ENCODE measurements around the gene MRPL40. TPM values are rescaled to one million over a fixed set of nuclear protein-coding genes. Genes with fewer than 3 reads are reported as not detected.

MRPL40 gene
- polyA plus RNA-seq, 4 donors: 25.2 to 33.5 (median 28.9) TPM

DNA sequence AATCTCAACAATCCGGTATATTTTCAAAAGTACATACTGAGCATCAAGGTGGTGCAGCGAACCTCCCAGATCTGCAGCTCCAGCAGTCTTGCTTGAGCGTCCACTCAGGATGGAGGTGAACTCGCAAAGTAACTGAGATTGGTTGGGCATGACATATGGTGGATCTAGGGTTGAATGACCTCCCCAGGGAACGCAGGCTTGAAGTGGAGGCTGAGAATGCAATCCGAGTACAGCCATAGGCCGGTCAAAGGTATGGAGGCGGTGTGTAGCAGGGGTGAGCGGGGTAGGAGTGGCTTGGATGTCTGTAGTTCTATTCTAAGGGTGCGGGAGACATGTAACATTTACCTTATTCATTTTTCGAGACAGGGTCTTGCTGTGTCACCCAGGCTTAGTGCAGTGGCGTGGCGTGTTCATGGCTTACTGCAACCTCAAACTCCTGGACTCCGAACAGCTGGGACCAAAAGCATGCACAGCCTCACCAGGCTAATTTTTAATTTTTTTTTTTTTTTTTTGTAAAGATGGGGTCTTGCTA, 15.8 kb downstream of the MRPL40 start:
- Histone ChIP-seq H3K36me3 (ENCODE audit: control insufficient read depth in 3 of 3, insufficient read depth in 2 of 3, low read depth in 1 of 3, low read length in 3 of 3) (peaks cover 5 to 31% (median 9%) of the 10 kb centered on the region in 3 donors), H3K4me1 (ENCODE audit: control insufficient read depth in 3 of 3, insufficient read depth in 2 of 3, low read depth in 1 of 3, low read length in 2 of 3) (peaks cover 3 to 22% (median 6%) of the 10 kb centered on the region in 3 donors), H3K4me3 (ENCODE audit: low read depth in 1 of 3, low read length in 3 of 3) (peak overlapping the region; percentile 64 to 91 (median 71)), H3K27me3 (ENCODE audit: control insufficient read depth in 3 of 3, insufficient read depth in 3 of 3, low read length in 3 of 3) (no peaks in the 10 kb centered on the region), H3K27ac (ENCODE audit: low read depth in 1 of 3, low read length in 2 of 3) (peak overlapping the region; percentile 75 to 98 (median 84)), H3K9me3 (ENCODE audit: control insufficient read depth in 2 of 2, insufficient read depth in 1 of 2, low read depth in 1 of 2, low read length in 1 of 2) (no peaks in the 10 kb centered on the region)
- 7 to 13% (median 9%) methylated on average over 14 of the region's 14 CpGs for WGBS, 3 donors
- DNase-seq (peak; percentile 87 to 89), FAIRE-seq (no peak)

DNA sequence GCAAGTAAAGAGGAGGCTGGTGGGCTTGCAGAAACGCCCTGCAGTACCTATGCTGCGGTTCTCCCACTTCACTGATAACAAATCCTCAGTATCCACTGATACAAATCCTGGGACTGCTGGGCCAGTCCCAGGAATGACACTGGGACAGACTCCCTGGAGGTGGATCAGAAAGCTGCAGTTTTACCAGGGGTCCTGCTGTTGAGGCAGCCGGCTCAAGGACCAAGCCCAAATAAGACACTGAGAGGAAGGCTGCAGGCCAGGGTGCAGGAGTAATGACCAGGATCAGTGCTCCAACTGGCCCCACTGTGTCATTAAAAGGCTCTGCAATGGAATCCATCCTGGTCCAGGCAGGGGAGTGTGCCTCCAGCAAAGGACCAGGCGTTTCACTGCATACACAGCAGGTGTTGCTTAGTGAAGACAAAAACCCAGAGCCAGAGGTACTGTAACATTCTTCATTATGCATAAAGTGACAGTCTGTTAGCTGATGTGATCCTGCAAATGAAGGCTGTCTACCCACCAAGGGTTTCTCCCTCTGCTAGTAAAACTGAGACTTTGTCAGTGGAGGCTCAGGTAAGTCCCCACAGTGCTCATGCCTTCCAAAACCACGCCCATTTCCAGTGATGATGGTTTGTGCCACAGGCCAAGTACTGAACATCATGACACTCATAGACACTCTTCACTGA, 16.5 kb downstream of the MRPL40 start:
- Histone ChIP-seq H3K4me1 (ENCODE audit: control insufficient read depth in 3 of 3, insufficient read depth in 2 of 3, low read depth in 1 of 3, low read length in 2 of 3) (peaks cover 3 to 22% (median 6%) of the 10 kb centered on the region in 3 donors), H3K36me3 (ENCODE audit: control insufficient read depth in 3 of 3, insufficient read depth in 2 of 3, low read depth in 1 of 3, low read length in 3 of 3) (peaks cover 9 to 32% (median 12%) of the 10 kb centered on the region in 3 donors), H3K9me3 (ENCODE audit: control insufficient read depth in 2 of 2, insufficient read depth in 1 of 2, low read depth in 1 of 2, low read length in 1 of 2) (no peaks in the 10 kb centered on the region), H3K27me3 (ENCODE audit: control insufficient read depth in 3 of 3, insufficient read depth in 3 of 3, low read length in 3 of 3) (no peaks in the 10 kb centered on the region), H3K27ac (ENCODE audit: low read depth in 1 of 3, low read length in 2 of 3) (peak overlapping the region in 2 of 3 donors; percentile 84 to 98), H3K4me3 (ENCODE audit: low read depth in 1 of 3, low read length in 3 of 3) (peak overlapping the region in 1 of 3 donors; percentile 64)
- 65 to 78% (median 76%) methylated on average over 5 of the region's 5 CpGs for WGBS, 3 donors
- no peak for FAIRE-seq
- DNase-seq: no peak

DNA sequence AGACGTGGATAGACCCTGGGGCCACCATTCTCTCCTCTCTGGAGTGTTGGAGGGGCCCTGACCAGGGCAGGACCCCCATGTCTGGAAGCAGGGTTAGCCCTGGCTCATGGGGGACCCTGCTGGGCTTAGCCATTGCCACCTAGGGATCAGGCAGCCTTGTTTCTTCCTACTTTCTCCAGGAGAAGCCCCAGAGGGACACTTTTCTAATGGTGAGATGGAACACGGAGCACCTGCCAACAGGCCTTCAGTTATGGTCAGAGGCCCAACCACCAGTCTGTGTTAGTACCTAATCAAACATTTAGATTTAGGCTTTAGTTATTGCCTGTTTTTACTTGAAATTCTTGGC, 17.1 kb downstream of the MRPL40 start:
- Histone ChIP-seq H3K27ac (ENCODE audit: low read depth in 1 of 3, low read length in 2 of 3) (no peak overlapping the region), H3K4me1 (ENCODE audit: control insufficient read depth in 3 of 3, insufficient read depth in 2 of 3, low read depth in 1 of 3, low read length in 2 of 3) (peaks cover 3 to 22% (median 6%) of the 10 kb centered on the region in 3 donors), H3K27me3 (ENCODE audit: control insufficient read depth in 3 of 3, insufficient read depth in 3 of 3, low read length in 3 of 3) (no peaks in the 10 kb centered on the region), H3K4me3 (ENCODE audit: low read depth in 1 of 3, low read length in 3 of 3) (no peak overlapping the region), H3K9me3 (ENCODE audit: control insufficient read depth in 2 of 2, insufficient read depth in 1 of 2, low read depth in 1 of 2, low read length in 1 of 2) (no peaks in the 10 kb centered on the region), H3K36me3 (ENCODE audit: control insufficient read depth in 3 of 3, insufficient read depth in 2 of 3, low read depth in 1 of 3, low read length in 3 of 3) (peaks cover 10 to 32% (median 12%) of the 10 kb centered on the region in 3 donors)
- DNase-seq: no peak
- FAIRE-seq: no peak
- 74 to 79% (median 77%) methylated on average over 2 of the region's 2 CpGs for WGBS, 3 donors

DNA sequence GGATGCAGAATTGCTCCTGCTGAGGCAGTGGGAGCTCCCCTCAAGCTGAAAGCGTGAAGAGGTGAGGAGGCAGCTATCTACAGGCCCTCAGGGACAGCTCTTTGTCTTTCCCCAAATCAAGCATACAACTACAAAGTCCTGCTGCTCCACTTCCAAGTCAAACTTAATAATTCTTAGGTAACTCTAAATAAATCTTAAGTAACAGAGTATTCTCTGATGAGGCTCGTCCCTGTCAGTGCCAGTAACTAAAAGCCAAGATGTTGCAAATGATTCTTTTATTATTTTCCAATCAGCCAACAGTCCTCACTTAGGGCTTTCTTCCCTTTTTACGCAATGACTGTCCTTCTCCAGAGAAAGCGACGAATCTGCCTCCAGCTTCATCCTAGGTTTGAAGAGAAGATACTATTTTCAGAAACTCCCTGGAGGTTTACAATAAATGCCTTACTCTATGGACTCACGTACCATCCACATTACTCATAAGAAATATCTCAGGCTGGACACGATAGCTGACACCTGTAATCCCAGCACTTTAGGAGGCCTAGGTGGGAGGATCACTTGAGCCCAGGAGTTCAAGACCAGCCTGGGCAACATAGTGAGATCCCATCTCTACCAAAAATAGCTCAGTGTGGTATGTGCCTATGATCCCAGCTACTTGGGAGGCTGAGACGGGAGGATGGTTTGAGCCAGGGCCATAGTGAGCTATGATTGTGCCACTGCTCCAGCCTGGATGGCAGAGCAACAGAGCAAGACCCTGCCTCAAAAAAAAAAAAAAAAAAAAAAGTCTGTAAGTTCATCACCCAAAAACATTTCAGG, 18.2 kb downstream of the MRPL40 start:
- H3K27ac ChIP-seq (ENCODE audit: low read depth in 1 of 3, low read length in 2 of 3): no peak overlapping the region
- H3K27me3 ChIP-seq (ENCODE audit: control insufficient read depth in 3 of 3, insufficient read depth in 3 of 3, low read length in 3 of 3): no peaks in the 10 kb centered on the region
- FAIRE-seq: no peak
- peaks cover 3 to 16% (median 6%) of the 10 kb centered on the region in 3 donors for H3K4me1 ChIP-seq (ENCODE audit: control insufficient read depth in 3 of 3, insufficient read depth in 2 of 3, low read depth in 1 of 3, low read length in 2 of 3)
- WGBS, 3 donors: 91 to 94% (median 92%) methylated on average over 8 of the region's 8 CpGs
- H3K36me3 ChIP-seq (ENCODE audit: control insufficient read depth in 3 of 3, insufficient read depth in 2 of 3, low read depth in 1 of 3, low read length in 3 of 3): peaks cover 12 to 38% (median 19%) of the 10 kb centered on the region in 3 donors
- no peak for DNase-seq
- no peaks in the 10 kb centered on the region for H3K9me3 ChIP-seq (ENCODE audit: control insufficient read depth in 2 of 2, insufficient read depth in 1 of 2, low read depth in 1 of 2, low read length in 1 of 2)
- H3K4me3 ChIP-seq (ENCODE audit: low read depth in 1 of 3, low read length in 3 of 3): no peak overlapping the region

DNA sequence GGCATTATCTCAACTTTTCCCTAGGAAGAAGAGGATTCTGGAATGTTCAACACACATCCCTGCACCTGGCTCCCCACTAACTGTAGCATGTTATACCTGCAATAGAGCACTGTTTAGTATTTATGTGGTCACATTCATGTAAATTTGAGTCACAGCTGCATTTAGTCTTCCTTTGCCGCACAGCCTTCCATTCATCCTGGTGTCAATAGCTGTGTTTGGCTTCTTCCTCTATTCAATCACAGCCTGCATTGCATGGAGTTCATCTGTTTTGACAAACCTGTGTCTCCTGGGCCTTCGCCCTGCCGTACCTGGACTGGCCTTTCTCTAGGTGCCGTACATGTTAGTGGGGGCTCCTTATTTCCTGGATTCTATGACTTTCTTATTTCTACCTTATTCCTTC, 19.2 kb downstream of the MRPL40 start:
- peaks cover 15 to 47% (median 23%) of the 10 kb centered on the region in 3 donors for H3K36me3 ChIP-seq (ENCODE audit: control insufficient read depth in 3 of 3, insufficient read depth in 2 of 3, low read depth in 1 of 3, low read length in 3 of 3)
- H3K27ac ChIP-seq (ENCODE audit: low read depth in 1 of 3, low read length in 2 of 3): no peak overlapping the region
- FAIRE-seq: no peak
- H3K9me3 ChIP-seq (ENCODE audit: control insufficient read depth in 2 of 2, insufficient read depth in 1 of 2, low read depth in 1 of 2, low read length in 1 of 2): no peaks in the 10 kb centered on the region
- no peak for DNase-seq
- peaks cover 2 to 11% (median 3%) of the 10 kb centered on the region in 3 donors for H3K4me1 ChIP-seq (ENCODE audit: control insufficient read depth in 3 of 3, insufficient read depth in 2 of 3, low read depth in 1 of 3, low read length in 2 of 3)
- no peaks in the 10 kb centered on the region for H3K27me3 ChIP-seq (ENCODE audit: control insufficient read depth in 3 of 3, insufficient read depth in 3 of 3, low read length in 3 of 3)
- 96 to 98% (median 98%) methylated on average over 4 of the region's 4 CpGs for WGBS, 3 donors
- H3K4me3 ChIP-seq (ENCODE audit: low read depth in 1 of 3, low read length in 3 of 3): no peak overlapping the region

DNA sequence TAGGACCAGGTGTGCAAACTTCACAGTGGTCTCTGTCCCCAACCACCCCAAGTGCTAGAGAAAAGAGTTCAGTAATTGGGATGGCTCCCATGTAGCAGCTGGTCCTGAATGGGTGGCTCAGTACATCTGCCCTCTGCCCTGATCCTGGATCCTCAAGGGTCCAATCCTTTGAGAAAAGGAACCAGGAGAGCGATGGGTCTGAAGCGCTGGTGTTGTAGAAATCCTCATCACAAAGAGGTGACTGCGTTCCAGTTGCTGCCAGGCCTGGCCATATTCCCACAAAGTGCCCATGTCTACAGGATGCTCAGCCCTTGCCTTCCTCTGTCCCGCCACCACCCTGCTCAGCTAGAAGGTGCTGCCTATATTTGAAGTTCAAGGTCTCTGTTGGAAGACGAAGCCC, 21.4 kb downstream of the MRPL40 start:
- Histone ChIP-seq H3K27ac (ENCODE audit: low read depth in 1 of 3, low read length in 2 of 3) (no peak overlapping the region), H3K4me3 (ENCODE audit: low read depth in 1 of 3, low read length in 3 of 3) (no peak overlapping the region), H3K4me1 (ENCODE audit: control insufficient read depth in 3 of 3, insufficient read depth in 2 of 3, low read depth in 1 of 3, low read length in 2 of 3) (peaks cover 0 to 5% (median 0%) of the 10 kb centered on the region in 3 donors), H3K36me3 (ENCODE audit: control insufficient read depth in 3 of 3, insufficient read depth in 2 of 3, low read depth in 1 of 3, low read length in 3 of 3) (peaks cover 20 to 60% (median 26%) of the 10 kb centered on the region in 3 donors), H3K27me3 (ENCODE audit: control insufficient read depth in 3 of 3, insufficient read depth in 3 of 3, low read length in 3 of 3) (no peaks in the 10 kb centered on the region), H3K9me3 (ENCODE audit: control insufficient read depth in 2 of 2, insufficient read depth in 1 of 2, low read depth in 1 of 2, low read length in 1 of 2) (no peaks in the 10 kb centered on the region)
- no peak for FAIRE-seq
- WGBS, 3 donors: 96 to 100% (median 99%) methylated on average over 5 of the region's 5 CpGs
- DNase-seq: no peak

DNA sequence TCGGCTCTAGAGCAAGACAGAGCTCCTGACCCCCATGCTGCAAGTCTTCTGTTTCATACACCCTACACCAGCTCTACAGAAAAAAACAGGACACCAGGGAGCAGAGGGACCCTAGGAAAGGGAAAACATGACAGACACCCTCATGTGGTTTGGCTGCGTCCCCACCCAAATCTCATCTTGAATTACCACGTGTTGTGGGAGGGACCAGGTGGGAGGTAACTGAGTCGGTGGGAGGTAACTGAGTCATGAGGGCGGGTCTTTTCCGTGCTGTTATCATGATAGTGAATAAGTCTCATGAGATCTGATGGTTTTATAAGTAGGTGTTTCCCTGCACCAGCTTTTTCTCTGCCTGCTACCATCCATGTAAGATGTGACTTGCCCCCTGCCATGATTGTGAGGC, 21.8 kb downstream of the MRPL40 start:
- DNase-seq: no peak
- Histone ChIP-seq H3K4me1 (ENCODE audit: control insufficient read depth in 3 of 3, insufficient read depth in 2 of 3, low read depth in 1 of 3, low read length in 2 of 3) (peaks cover 0 to under 1% (median 0%) of the 10 kb centered on the region in 3 donors), H3K4me3 (ENCODE audit: low read depth in 1 of 3, low read length in 3 of 3) (no peak overlapping the region), H3K27ac (ENCODE audit: low read depth in 1 of 3, low read length in 2 of 3) (no peak overlapping the region), H3K27me3 (ENCODE audit: control insufficient read depth in 3 of 3, insufficient read depth in 3 of 3, low read length in 3 of 3) (no peaks in the 10 kb centered on the region), H3K9me3 (ENCODE audit: control insufficient read depth in 2 of 2, insufficient read depth in 1 of 2, low read depth in 1 of 2, low read length in 1 of 2) (no peaks in the 10 kb centered on the region), H3K36me3 (ENCODE audit: control insufficient read depth in 3 of 3, insufficient read depth in 2 of 3, low read depth in 1 of 3, low read length in 3 of 3) (peaks cover 20 to 58% (median 26%) of the 10 kb centered on the region in 3 donors)
- WGBS, 3 donors: 76 to 81% (median 79%) methylated on average over 6 of the region's 6 CpGs
- no peak for FAIRE-seq

DNA sequence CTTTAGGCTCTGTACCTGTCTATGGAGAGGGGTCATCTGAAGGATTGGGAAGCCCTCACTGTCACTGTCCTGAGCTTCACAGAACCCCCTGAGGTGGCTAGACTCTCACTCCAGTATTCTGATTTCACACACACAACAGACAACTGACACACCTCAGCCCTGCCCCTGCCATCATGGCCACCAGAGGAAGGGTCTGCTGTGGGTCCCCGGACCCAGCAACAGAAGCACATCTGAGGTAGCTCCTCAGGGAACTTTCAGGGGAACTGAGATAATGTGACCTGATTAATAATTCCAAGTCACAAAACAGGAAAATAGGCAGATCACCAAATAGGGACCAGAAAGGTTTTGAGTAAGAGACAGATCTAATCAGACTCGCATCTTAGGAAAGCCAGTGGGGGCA, 22.7 kb downstream of the MRPL40 start:
- WGBS, 3 donors: 95 to 100% (median 98%) methylated on average over 2 of the region's 2 CpGs
- no peak overlapping the region for H3K27ac ChIP-seq (ENCODE audit: low read depth in 1 of 3, low read length in 2 of 3)
- FAIRE-seq: no peak
- no peaks in the 10 kb centered on the region for H3K9me3 ChIP-seq (ENCODE audit: control insufficient read depth in 2 of 2, insufficient read depth in 1 of 2, low read depth in 1 of 2, low read length in 1 of 2)
- H3K36me3 ChIP-seq (ENCODE audit: control insufficient read depth in 3 of 3, insufficient read depth in 2 of 3, low read depth in 1 of 3, low read length in 3 of 3): peaks cover 20 to 59% (median 26%) of the 10 kb centered on the region in 3 donors
- no peak for DNase-seq
- H3K4me3 ChIP-seq (ENCODE audit: low read depth in 1 of 3, low read length in 3 of 3): no peak overlapping the region
- no peaks in the 10 kb centered on the region for H3K4me1 ChIP-seq (ENCODE audit: control insufficient read depth in 3 of 3, insufficient read depth in 2 of 3, low read depth in 1 of 3, low read length in 2 of 3)
- H3K27me3 ChIP-seq (ENCODE audit: control insufficient read depth in 3 of 3, insufficient read depth in 3 of 3, low read length in 3 of 3): no peaks in the 10 kb centered on the region

Data from small intestine (tissue), 7 donors.